ENCODE measurements around the gene RRH.
"Not testable (repeated sequence)": the region's sequence is repeated elsewhere in the genome, so short reads cannot be mapped to it uniquely, and the experiment has no call there.

Gene RRH

DNA sequence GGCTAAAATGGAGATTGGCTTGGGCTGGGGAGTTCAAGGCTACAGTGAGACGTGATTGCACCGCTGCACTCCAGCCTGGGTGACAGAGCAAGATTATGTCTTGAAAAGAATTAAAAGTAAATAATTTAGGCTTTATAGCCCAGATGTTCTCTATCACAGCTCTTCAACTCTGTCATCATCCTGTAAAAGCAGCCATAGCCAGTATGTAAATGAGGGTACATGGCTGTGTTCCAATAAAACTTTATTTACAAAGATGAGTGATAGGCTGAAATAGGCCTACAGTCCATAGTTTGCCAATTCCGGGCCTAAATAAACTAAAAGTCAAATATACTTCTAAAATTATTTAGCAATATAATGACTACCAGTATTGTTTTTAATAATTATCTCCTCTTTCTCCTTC is 9.2 kb downstream of the RRH start:
- TF ChIP-seq, protein P1, sequence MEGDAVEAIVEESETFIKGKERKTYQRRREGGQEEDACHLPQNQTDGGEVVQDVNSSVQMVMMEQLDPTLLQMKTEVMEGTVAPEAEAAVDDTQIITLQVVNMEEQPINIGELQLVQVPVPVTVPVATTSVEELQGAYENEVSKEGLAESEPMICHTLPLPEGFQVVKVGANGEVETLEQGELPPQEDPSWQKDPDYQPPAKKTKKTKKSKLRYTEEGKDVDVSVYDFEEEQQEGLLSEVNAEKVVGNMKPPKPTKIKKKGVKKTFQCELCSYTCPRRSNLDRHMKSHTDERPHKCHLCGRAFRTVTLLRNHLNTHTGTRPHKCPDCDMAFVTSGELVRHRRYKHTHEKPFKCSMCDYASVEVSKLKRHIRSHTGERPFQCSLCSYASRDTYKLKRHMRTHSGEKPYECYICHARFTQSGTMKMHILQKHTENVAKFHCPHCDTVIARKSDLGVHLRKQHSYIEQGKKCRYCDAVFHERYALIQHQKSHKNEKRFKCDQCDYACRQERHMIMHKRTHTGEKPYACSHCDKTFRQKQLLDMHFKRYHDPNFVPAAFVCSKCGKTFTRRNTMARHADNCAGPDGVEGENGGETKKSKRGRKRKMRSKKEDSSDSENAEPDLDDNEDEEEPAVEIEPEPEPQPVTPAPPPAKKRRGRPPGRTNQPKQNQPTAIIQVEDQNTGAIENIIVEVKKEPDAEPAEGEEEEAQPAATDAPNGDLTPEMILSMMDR (IDR thresholded peaks at IDR 0.05) = no peak
- TF ChIP-seq ZFX (IDR thresholded peaks at IDR 0.05; ENCODE audit: borderline replicate concordance) = no peak
- no peak overlapping the region for H3K27ac ChIP-seq

- no peak overlapping the region for H3K27ac ChIP-seq
- TF ChIP-seq ZFX (IDR thresholded peaks at IDR 0.05; ENCODE audit: borderline replicate concordance) = no peak
These were observed 18.8 kb downstream of the RRH start for GRCh38 chr4:109846395-109847098.

- H3K27ac ChIP-seq = no peak within 1 kb of the TSS
- TF ChIP-seq, protein P1 (IDR thresholded peaks at IDR 0.05) = no peak
- TF ChIP-seq ZFX (IDR thresholded peaks at IDR 0.05; ENCODE audit: borderline replicate concordance) = no peak
These were observed 20.2 kb downstream of the RRH start, which contains the start of gene LRIT3 for GRCh38 chr4:109847896-109848442. Gene LRIT3, plus strand, starts transcription at chr4:109848107. Its CDS starts 95 bp downstream, at chr4:109848202.

DNA sequence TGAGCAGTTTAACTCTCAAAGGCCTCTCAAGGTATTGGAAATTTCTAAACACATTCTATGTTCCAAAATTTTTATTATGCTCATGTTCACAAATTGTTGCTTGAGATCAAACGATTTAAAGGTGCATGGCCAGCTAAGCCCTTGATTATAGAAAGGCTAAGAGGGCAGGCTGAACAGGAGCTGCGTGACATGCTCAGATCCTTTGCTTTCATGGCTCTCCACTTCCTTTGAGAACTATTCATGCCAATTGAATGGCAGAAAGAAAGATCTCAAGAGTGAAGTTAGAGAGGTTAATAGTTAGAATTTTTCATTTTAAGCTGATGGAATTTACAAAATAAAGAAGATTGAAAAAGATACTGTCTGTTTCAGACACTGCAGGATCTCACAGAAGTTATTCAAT is 20.7 kb downstream of the RRH start:
- TF ChIP-seq, protein P1 (IDR thresholded peaks at IDR 0.05) = no peak
- no peak for TF ChIP-seq ZFX (IDR thresholded peaks at IDR 0.05; ENCODE audit: borderline replicate concordance)
- H3K27ac ChIP-seq = no peak overlapping the region

DNA sequence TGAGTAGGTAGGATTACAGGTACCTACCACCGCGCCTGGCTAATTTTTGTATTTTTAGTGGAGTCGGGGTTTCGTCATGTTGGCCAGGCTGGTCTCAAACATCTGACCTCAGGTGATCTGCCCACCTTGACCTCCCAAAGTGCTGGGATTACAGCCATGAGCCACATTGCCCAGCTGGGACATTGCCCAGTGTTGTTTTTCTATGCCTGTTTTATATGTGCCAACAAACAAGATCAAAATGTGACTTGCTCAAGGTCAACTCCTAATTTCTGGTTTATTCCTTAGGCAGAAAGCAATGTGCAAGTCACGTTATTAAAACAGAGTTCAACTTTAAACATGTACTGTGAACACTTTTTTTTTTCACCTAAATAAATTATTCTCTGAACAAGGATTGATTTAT is 22.8 kb downstream of the RRH start:
- TF ChIP-seq, protein P1 (IDR thresholded peaks at IDR 0.05) = no peak
- TF ChIP-seq ZFX (IDR thresholded peaks at IDR 0.05; ENCODE audit: borderline replicate concordance) = no peak
- no peak overlapping the region for H3K27ac ChIP-seq

GRCh38 chr4:109859426-109860300 is 31.9 kb downstream of the RRH start:
- not testable (repeated sequence) for H3K27ac ChIP-seq

DNA sequence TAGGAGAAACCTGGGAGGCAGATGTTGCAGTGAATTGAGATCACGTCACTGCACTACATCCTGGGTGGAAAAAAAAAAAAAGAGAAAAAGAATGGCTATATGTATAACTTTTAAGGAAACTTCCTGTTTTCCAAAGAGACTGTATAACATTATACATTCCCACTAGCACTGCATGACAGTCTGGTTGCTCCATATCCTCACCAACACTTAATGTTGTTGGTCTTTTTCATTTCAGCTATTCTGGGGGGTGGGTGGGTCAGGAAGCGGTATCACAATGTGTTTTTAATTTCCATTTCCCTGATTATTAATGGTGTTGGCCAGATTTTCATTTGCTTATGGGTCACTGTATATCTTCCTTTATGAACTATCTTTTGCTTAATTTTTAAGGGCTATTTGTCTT is 33.5 kb downstream of the RRH start:
- no peak for TF ChIP-seq ZFX (IDR thresholded peaks at IDR 0.05; ENCODE audit: borderline replicate concordance)
- TF ChIP-seq, protein P1 (IDR thresholded peaks at IDR 0.05) = no peak
- no peak overlapping the region for H3K27ac ChIP-seq

DNA sequence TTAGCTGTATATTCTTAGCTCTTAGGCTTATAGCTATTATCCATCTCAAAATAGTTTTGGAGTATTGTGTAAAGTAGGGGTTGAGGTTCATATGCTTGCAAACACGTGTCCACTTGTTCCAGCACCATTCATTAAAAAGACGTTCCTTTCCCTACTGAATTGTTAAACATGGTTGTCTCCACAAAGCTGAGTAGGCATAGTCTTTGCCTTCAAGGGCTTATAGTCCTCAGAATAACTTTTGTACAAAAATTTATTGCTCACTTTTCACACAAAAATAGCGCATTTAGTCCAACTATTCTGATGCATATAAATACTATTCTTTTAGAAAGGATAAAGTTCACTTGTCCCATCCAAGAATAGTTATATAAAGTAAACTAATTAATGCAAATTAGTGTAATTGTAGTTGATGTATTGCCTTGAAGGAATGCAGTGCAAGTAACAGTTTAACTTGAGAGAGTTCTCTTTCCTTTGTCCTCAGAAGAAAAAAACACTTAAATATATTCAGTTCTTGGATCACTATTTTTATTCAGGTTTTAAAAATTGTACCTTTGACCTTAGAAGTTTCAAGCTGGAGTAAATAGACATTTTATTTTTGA is 34.2 kb downstream of the RRH start:
- H3K27ac ChIP-seq = no peak overlapping the region
- TF ChIP-seq, protein P1 (IDR thresholded peaks at IDR 0.05) = no peak
- no peak for TF ChIP-seq ZFX (IDR thresholded peaks at IDR 0.05; ENCODE audit: borderline replicate concordance)
